Fibroblast of mammary gland (primary cell): ENCODE measurements around the gene OLFM4.
"Not testable (repeated sequence)": the region's sequence is repeated elsewhere in the genome, so short reads cannot be mapped to it uniquely, and the experiment has no call there.

Source experiments
- DNase-seq: peaks from one replicate; pipeline ENCODE4 v3.0.0-alpha.2; 2010; ENCODE audit warnings: low read depth
- H3K4me3 ChIP-seq: 2 replicates; pipeline ENCODE4 v1.5.1; 2011; ENCODE audit warnings: low read depth, mild to moderate bottlenecking, low read length, moderate library complexity; ENCODE audit not compliant: control insufficient read depth
- TF ChIP-seq, protein P1 (sequence below): conservative IDR thresholded peaks from 2 replicates; pipeline ENCODE4 v1.5.1; 2011; ENCODE audit warnings: low read depth, low read length, inconsistent platforms; ENCODE audit not compliant: control insufficient read depth, insufficient read depth

The OLFM4 gene

DNA sequence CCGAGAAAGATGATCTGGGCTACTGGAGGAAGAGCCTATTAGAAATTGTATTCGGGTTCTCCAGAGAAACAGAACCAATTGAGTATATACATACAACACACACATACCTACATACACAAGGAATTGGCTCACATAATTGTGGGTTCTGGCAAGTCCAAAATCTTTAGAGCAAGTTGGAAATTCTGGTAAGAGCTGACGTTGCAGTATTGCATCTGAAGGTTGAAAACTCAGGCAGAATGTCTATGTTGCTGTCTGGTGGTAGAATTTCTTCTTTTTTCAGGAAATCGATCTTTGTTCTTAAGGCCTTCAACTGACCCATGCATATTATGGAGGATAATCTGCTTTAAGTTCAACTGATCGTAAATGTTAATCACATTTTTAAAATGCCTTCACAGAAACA lies 15.5 kb upstream of the OLFM4 start:
- TF ChIP-seq, protein P1, sequence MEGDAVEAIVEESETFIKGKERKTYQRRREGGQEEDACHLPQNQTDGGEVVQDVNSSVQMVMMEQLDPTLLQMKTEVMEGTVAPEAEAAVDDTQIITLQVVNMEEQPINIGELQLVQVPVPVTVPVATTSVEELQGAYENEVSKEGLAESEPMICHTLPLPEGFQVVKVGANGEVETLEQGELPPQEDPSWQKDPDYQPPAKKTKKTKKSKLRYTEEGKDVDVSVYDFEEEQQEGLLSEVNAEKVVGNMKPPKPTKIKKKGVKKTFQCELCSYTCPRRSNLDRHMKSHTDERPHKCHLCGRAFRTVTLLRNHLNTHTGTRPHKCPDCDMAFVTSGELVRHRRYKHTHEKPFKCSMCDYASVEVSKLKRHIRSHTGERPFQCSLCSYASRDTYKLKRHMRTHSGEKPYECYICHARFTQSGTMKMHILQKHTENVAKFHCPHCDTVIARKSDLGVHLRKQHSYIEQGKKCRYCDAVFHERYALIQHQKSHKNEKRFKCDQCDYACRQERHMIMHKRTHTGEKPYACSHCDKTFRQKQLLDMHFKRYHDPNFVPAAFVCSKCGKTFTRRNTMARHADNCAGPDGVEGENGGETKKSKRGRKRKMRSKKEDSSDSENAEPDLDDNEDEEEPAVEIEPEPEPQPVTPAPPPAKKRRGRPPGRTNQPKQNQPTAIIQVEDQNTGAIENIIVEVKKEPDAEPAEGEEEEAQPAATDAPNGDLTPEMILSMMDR = no peak
- H3K4me3 ChIP-seq = no peak overlapping the region
- no peak for DNase-seq

DNA sequence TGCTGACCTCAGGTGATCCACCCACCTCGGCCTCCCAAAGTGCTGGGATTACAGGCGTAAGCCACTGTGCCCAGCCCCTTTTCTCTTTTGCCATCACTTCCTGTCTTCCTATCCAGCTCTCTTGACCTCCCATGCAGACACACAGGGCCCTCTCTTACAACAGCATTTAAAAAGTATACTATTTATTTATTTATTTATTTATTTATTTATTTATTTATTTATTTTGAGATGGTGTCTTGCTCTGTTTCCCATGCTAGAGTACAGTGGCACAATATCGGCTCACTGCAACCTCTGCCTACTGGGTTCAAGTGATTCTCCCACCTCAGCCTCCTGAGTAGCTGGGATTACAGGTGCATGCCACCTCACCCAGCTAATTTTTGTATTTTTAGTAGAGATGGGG lies 14.6 kb upstream of the OLFM4 start:
- DNase-seq, H3K4me3 ChIP-seq: not testable (repeated sequence)

DNA sequence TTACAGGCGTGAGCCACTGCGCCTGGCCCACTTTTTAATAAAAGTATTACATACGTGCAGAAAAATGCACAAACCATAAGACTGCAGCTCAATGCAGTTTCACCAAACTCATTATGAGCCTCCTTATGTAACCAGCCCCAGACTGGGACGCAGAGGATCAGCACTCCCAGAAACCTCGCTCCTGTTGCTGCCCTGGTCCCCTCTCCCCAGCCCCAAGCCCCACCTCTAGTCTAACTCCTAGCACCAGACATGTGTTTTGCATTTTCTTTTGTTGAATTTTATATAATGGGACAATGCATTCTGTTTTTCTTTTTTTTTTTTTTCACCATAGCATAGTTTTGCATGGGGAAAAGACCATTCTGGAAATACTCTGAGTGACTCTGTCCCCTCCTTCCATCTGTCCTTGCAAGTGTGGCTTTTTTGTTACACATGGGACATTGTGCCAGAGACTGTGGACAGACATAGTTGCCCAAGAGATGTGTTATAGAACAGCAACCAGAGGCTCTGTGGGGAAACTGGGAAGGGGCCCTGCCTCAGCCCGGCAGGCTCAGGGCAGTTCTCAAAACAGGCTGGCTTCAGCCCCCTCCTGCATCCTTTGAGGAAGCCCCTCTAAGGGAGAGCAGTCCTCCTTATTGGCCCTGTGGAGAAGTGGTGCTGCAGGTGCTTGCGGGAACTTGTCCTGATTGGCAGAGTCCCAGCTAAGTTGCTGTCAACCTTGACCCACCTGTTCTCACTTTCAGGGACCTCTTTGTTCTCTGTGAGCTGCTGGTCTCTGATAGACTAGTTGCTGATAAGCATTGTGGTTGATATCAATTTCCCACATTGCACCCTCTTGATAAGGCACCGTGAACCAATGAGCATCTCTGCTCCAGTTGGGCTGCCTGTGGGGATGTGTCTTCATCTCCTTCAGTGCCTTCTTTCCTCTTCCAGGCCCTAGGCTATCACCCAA lies 13.8 kb upstream of the OLFM4 start:
- DNase-seq = no peak
- H3K4me3 ChIP-seq = no peak overlapping the region
- TF ChIP-seq, protein P1 = no peak

DNA sequence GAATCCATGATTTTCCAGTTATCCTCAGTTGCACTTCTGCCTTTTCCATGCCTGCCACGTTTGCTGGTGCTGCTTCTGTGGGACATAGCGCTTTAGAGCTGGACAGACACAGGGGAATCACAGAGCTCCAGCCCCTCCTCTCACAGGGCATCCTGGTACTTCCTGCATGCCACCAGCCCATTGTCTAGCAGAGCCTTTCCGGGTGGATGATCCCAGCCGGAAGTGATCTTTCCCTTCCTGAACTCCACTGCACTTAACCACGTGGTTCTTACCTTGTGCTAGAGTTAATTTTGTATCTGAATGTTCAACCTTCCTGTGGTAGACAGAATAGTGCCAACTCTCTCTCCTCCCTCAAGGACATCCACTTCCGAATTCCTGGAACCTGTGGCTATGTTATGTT lies 12.6 kb upstream of the OLFM4 start:
- TF ChIP-seq, protein P1 = no peak
- H3K4me3 ChIP-seq = no peak overlapping the region
- no peak for DNase-seq

DNA sequence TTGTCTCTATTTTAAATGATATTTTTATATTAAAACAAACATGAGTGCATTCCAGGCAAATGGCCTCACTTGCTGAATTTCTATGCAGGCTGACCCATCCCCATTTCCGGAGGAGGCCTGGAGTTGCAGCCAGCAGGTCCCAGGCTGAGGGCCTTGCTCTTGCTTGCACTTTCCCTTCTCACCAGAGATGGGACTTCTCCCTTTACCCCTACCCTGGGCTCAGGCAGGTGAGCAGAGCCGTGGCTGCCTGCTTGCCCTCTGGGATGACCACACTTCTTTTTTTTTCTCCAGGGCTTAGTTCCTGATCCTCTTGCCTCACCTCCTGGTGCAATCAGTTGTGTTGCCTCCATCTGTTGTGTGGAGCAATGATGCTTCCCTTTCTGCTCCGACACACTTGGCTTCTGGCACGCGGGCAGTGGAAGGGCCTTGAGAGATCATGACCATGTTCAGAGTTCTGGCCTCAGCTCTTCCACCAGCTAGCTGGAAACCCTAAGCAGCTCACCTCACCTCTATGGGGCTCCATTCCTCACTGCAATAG lies 11.1 kb upstream of the OLFM4 start:
- no peak overlapping the region for H3K4me3 ChIP-seq
- TF ChIP-seq, protein P1 = no peak
- DNase-seq = no peak

DNA sequence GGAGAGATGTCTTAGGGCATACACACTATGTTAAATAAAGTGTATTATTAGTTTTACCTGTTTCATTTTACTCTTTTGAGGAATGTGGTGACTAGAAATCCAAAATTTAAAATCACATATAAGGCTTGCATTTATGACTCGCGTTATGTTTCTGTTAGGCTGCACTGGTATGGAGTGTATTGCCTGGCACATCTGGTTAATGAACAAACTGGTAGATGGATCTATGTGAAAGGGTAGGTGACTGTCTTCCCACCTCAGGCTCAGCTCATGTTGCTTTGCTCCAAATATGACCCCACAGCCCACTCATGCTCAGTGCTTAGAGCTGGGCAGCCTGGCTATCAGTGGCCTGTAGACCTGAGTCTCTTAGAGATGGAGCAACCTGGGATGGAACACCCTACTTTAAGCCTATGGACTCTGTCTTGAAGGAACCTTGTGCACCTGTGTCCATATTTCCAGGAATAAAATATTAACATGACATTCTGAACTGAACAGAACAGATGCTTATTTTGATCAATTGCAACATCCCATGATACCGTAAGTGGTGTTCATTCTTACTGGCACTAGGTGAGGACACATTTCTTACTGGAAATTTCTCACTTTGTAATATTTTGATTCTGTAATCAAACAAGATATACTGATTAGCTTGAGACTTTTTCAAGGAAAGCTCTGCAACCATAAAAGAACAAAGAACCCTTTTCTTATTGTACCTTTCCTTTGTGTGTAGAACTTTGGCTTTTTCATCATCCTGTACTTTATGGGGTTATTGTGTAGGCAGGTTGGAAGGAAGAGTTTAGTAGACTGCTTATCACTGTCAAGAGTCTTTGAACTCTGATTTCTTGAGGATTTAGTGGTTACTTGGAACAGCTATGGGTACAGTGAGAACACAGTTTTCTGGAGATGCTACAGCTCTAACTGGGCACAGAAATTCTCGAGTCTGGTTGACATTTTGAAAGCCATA lies 9.6 kb upstream of the OLFM4 start:
- TF ChIP-seq, protein P1 = no peak
- no peak for DNase-seq
- H3K4me3 ChIP-seq = no peak overlapping the region
